ENCODE results near the gene CEP126.

- TF ChIP-seq POLR2A (IDR thresholded peaks at IDR 0.05; ENCODE audit: extremely low read depth, insufficient read length), result no peak
- no peak for TF ChIP-seq CTCF (IDR thresholded peaks at IDR 0.05; ENCODE audit: low read depth, low read length)
- TF ChIP-seq MYC (IDR thresholded peaks at IDR 0.05; ENCODE audit: low read depth, low read length), result no peak
These were observed 26.2 kb downstream of the CEP126 start for GRCh38 chr11:101940901-101941520.
